AG09319 (cell line): ENCODE data around the gene PTPRF.
"Not testable (repeated sequence)": the region's sequence is repeated elsewhere in the genome, so short reads cannot be mapped to it uniquely, and the experiment has no call there.

ENCODE experiments used
- DNase-seq: peaks from one replicate; pipeline ENCODE4 v3.0.0-alpha.2; 2010; ENCODE audit warnings: low read depth; ENCODE audit errors: extremely low read depth
- CTCF ChIP-seq: IDR thresholded peaks from 2 replicates; pipeline ENCODE4 v1.5.1; 2011; ENCODE audit warnings: low read depth, mild to moderate bottlenecking, inconsistent platforms, low read length, moderate library complexity

The PTPRF gene

GRCh38 chr1:43493661-43494450 lies 36.8 kb upstream of the PTPRF start:
- TF ChIP-seq CTCF: no peak
- no peak for DNase-seq

- TF ChIP-seq CTCF: no peak
- DNase-seq: no peak
These were observed 35.5 kb upstream of the PTPRF start for GRCh38 chr1:43495204-43495603.

GRCh38 chr1:43499898-43500297 lies 30.8 kb upstream of the PTPRF start:
- no peak for DNase-seq
- no peak for TF ChIP-seq CTCF

- DNase-seq: not testable (repeated sequence)
These were observed 28.9 kb upstream of the PTPRF start for GRCh38 chr1:43501806-43502205.

GRCh38 chr1:43503534-43503933 lies 27.1 kb upstream of the PTPRF start:
- no peak for TF ChIP-seq CTCF
- DNase-seq: no peak

GRCh38 chr1:43505077-43505780 lies 25.5 kb upstream of the PTPRF start:
- no peak for DNase-seq
- TF ChIP-seq CTCF: no peak

GRCh38 chr1:43506233-43506632 lies 24.4 kb upstream of the PTPRF start:
- no peak for TF ChIP-seq CTCF
- DNase-seq: no peak
